Measurements from ENCODE around the gene PCCA.

DNA sequence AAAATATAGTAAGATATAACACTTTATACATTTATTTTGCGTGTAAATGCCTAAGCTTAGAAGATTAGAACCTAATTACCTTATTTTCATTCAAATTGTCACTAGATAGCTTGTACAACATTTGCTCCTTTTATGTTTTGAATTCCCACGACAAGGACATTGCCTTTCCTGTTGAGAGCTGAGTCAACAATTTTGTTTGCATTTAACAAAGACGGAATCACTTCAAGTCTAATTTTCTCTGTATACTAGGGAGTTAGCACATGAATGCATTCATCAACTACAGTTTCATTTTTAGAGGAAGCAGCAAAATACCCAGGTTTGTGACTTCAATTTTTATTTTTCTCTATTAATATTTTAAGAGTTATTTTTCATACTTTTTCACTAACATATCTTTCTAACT, 48.7 kb upstream of the PCCA start:
- TF ChIP-seq, protein P1, sequence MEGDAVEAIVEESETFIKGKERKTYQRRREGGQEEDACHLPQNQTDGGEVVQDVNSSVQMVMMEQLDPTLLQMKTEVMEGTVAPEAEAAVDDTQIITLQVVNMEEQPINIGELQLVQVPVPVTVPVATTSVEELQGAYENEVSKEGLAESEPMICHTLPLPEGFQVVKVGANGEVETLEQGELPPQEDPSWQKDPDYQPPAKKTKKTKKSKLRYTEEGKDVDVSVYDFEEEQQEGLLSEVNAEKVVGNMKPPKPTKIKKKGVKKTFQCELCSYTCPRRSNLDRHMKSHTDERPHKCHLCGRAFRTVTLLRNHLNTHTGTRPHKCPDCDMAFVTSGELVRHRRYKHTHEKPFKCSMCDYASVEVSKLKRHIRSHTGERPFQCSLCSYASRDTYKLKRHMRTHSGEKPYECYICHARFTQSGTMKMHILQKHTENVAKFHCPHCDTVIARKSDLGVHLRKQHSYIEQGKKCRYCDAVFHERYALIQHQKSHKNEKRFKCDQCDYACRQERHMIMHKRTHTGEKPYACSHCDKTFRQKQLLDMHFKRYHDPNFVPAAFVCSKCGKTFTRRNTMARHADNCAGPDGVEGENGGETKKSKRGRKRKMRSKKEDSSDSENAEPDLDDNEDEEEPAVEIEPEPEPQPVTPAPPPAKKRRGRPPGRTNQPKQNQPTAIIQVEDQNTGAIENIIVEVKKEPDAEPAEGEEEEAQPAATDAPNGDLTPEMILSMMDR (IDR thresholded peaks at IDR 0.05; ENCODE audit: low read depth, low read length): no peak
- no peak for TF ChIP-seq EZH2phosphoT487 (IDR thresholded peaks at IDR 0.05; ENCODE audit: low read depth)
